Right atrium auricular region (tissue), 2 donors: ENCODE data around the gene ZNF436. TPM values are rescaled to one million over a fixed set of nuclear protein-coding genes. Genes with fewer than 3 reads are reported as not detected.

ENCODE experiments used
- DNase-seq: peaks from one replicate; pipeline ENCODE4 v3.0.0-alpha.2; 2019; ENCODE audit warnings: low spot score
- H3K27ac ChIP-seq, 2 donors: fragments of 200-600 bp; sonication (generic); 1 replicate in 1 of 2; 2 replicates in 1 of 2; pipeline ENCODE4 v1.5.1; 2016 to 2019
- H3K27me3 ChIP-seq, 2 donors: fragments of 200-600 bp; sonication (generic); one replicate each; pipeline versions ENCODE4 v1.5.1 to v1.6.0; 2017 to 2019
- H3K36me3 ChIP-seq: fragments of 200-600 bp; sonication (generic); one replicate; pipeline ENCODE4 v1.5.1; 2016
- H3K4me1 ChIP-seq, 2 donors: fragments of 200-600 bp; sonication (generic); one replicate each; pipeline versions ENCODE4 v1.5.1 to v1.6.0; 2017 to 2019
- H3K4me3 ChIP-seq, 2 donors: fragments of 200-600 bp; sonication (generic); 1 replicate in 1 of 2; 2 replicates in 1 of 2; pipeline ENCODE4 v1.5.1; 2017 to 2019; ENCODE audit warnings: mild to moderate bottlenecking in 1 of 2, moderate library complexity in 1 of 2
- H3K9me3 ChIP-seq, 2 donors: fragments of 200-600 bp; sonication (generic); one replicate each; pipeline ENCODE4 v1.5.1; 2019
- CTCF ChIP-seq, 2 donors: fragments of 200-600 bp; sonication (generic); IDR thresholded peaks; one replicate each; pipeline ENCODE4 v1.5.1; 2019; ENCODE audit warnings: antibody characterized with exemption in 2 of 2
- total RNA-seq, 2 donors: library from RNA; depleted of rRNA; stranded (reverse); fragments of >200 nt; gene quantifications; one replicate each; pipeline ENCODE4 v1.1.0, GENCODE V29; 2016

ZNF436 gene
- total RNA-seq, 2 donors from 2014 or later: 7.9 to 10.0 TPM

- Histone ChIP-seq H3K9me3 (no peaks in the 10 kb centered on the region), H3K4me1 (peaks cover 0 to 38% of the 10 kb centered on the region in 2 donors), H3K4me3 (no peak overlapping the region), H3K36me3 (no peaks in the 10 kb centered on the region), H3K27me3 (no peaks in the 10 kb centered on the region), H3K27ac (no peak overlapping the region)
- DNase-seq: no peak
- no peak for TF ChIP-seq CTCF (IDR thresholded peaks at IDR 0.05)
These were observed 26.7 kb upstream of the ZNF436 start for GRCh38 chr1:23396380-23396779.

- Histone ChIP-seq H3K36me3 (no peaks in the 10 kb centered on the region), H3K4me1 (peaks cover 0 to 34% of the 10 kb centered on the region in 2 donors)
- no peak for DNase-seq
These were observed 26.2 kb upstream of the ZNF436 start for GRCh38 chr1:23395849-23396248.

GRCh38 chr1:23395154-23395724 is 25.6 kb upstream of the ZNF436 start:
- no peaks in the 10 kb centered on the region for H3K27me3 ChIP-seq
- peak overlapping the region; percentile 75 to 82 for H3K27ac ChIP-seq
- DNase-seq: no peak
- peaks cover 0 to 30% of the 10 kb centered on the region in 2 donors for H3K4me1 ChIP-seq
- no peak for TF ChIP-seq CTCF (IDR thresholded peaks at IDR 0.05)
- H3K9me3 ChIP-seq: no peaks in the 10 kb centered on the region
- no peaks in the 10 kb centered on the region for H3K36me3 ChIP-seq
- H3K4me3 ChIP-seq: no peak overlapping the region

More at GRCh38 chr1:23395849-23396248, 26.2 kb upstream of the ZNF436 start:
- H3K4me3 ChIP-seq: no peak overlapping the region
- peak overlapping the region; percentile 75 to 82 for H3K27ac ChIP-seq
- TF ChIP-seq CTCF (IDR thresholded peaks at IDR 0.05): no peak
- H3K9me3 ChIP-seq: no peaks in the 10 kb centered on the region
- H3K27me3 ChIP-seq: no peaks in the 10 kb centered on the region

GRCh38 chr1:23394684-23395083 is 25.0 kb upstream of the ZNF436 start:
- no peak overlapping the region for H3K4me3 ChIP-seq
- H3K4me1 ChIP-seq: peaks cover 0 to 30% of the 10 kb centered on the region in 2 donors
- no peak for TF ChIP-seq CTCF (IDR thresholded peaks at IDR 0.05)
- H3K27me3 ChIP-seq: no peaks in the 10 kb centered on the region
- peak; percentile 90 for DNase-seq
- H3K36me3 ChIP-seq: no peaks in the 10 kb centered on the region
- peak overlapping the region; percentile 75 to 82 for H3K27ac ChIP-seq
- H3K9me3 ChIP-seq: no peaks in the 10 kb centered on the region

- Histone ChIP-seq H3K4me3 (no peak overlapping the region), H3K9me3 (no peaks in the 10 kb centered on the region), H3K27ac (peak overlapping the region; percentile 75 to 82), H3K27me3 (no peaks in the 10 kb centered on the region), H3K4me1 (peaks cover 0 to 30% of the 10 kb centered on the region in 2 donors), H3K36me3 (no peaks in the 10 kb centered on the region)
- DNase-seq: no peak
- TF ChIP-seq CTCF (IDR thresholded peaks at IDR 0.05): no peak
These were observed 24.5 kb upstream of the ZNF436 start for GRCh38 chr1:23394181-23394580.

GRCh38 chr1:23393706-23394105 is 24.1 kb upstream of the ZNF436 start:
- peak overlapping the region; percentile 75 to 82 for H3K27ac ChIP-seq
- no peak overlapping the region for H3K4me3 ChIP-seq
- no peak for TF ChIP-seq CTCF (IDR thresholded peaks at IDR 0.05)
- no peaks in the 10 kb centered on the region for H3K27me3 ChIP-seq
- H3K36me3 ChIP-seq: no peaks in the 10 kb centered on the region
- peak; percentile 73 for DNase-seq
- H3K4me1 ChIP-seq: peaks cover 0 to 30% of the 10 kb centered on the region in 2 donors
- H3K9me3 ChIP-seq: no peaks in the 10 kb centered on the region
